HL-60 (cell line): ENCODE data around the gene DHDH.

Experiments
- DNase-seq, 2 experiments: peaks; one replicate each; pipeline ENCODE4 v3.0.0-alpha.2; 2010 to 2020; ENCODE audit warnings: low read depth in 1 of 2, low spot score in 1 of 2
- H3K27ac ChIP-seq: fragments of 250-450 bp; sonication (Bioruptor Pico); replicated peaks from 2 replicates; pipeline ENCODE4 v1.5.1; 2020; ENCODE audit warnings: mild to moderate bottlenecking, moderate library complexity
- H3K27me3 ChIP-seq: fragments of 250-450 bp; sonication (Bioruptor Pico); 2 replicates; pipeline ENCODE4 v1.5.1; 2021; ENCODE audit warnings: mild to moderate bottlenecking, moderate library complexity; ENCODE audit not compliant: insufficient read depth, poor library complexity, severe bottlenecking
- H3K4me3 ChIP-seq: replicated peaks from 2 replicates; pipeline ENCODE4 v1.5.1; 2011; ENCODE audit warnings: mild to moderate bottlenecking, control low read depth, low read length; ENCODE audit not compliant: insufficient read depth
- GABPA ChIP-seq: IDR thresholded peaks from 2 replicates; pipeline ENCODE4 v1.6.1; 2012; ENCODE audit warnings: low read depth
- POLR2AphosphoS5 ChIP-seq: IDR thresholded peaks from 2 replicates; pipeline ENCODE4 v1.6.1; 2012; ENCODE audit warnings: low read depth
- SPI1 ChIP-seq: IDR thresholded peaks from 2 replicates; pipeline ENCODE4 v1.6.1; 2012; ENCODE audit warnings: low read depth, mild to moderate bottlenecking, borderline replicate concordance
- TF ChIP-seq, protein P1 (sequence below): IDR thresholded peaks from one replicate; pipeline ENCODE4 v1.5.1; 2011; ENCODE audit warnings: low read length, control low read depth, inconsistent platforms; ENCODE audit not compliant: insufficient read depth
- TF ChIP-seq, protein P2 (sequence below): IDR thresholded peaks from 2 replicates; pipeline ENCODE4 v1.6.1; 2012; ENCODE audit warnings: low read depth; ENCODE audit not compliant: insufficient replicate concordance

DHDH gene

DNA sequence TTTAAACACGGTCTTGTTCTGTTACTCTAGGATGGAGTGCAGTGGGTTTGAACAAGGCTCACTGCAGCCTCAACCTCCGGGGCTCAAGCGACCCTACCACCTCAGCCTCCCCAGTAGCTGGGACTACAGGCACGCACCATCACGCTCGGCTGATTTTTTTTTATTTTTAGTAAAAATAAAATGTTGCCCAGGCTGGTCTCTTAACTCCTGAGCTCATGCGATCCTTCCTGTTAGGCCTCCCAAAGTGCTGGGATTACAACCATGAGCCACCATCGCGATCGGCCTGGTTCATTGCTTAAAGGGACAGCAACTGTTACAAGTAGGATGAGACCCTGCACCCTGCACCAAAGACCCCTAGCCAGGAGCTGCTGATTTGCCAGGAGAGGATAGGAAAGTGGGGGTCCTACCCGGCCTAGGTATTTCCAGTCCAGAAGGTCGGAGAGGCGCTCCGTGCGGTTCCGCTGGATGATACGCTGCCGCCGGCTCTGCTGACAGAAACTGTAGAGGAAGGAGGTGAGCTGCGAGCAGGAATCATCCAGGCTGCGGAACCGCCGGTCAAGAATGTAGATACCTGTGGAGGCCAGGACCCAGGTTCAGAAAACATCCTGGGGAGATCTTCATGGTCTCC, 36.8 kb downstream of the DHDH start:
- no peak overlapping the region for H3K27ac ChIP-seq
- TF ChIP-seq, protein P1, sequence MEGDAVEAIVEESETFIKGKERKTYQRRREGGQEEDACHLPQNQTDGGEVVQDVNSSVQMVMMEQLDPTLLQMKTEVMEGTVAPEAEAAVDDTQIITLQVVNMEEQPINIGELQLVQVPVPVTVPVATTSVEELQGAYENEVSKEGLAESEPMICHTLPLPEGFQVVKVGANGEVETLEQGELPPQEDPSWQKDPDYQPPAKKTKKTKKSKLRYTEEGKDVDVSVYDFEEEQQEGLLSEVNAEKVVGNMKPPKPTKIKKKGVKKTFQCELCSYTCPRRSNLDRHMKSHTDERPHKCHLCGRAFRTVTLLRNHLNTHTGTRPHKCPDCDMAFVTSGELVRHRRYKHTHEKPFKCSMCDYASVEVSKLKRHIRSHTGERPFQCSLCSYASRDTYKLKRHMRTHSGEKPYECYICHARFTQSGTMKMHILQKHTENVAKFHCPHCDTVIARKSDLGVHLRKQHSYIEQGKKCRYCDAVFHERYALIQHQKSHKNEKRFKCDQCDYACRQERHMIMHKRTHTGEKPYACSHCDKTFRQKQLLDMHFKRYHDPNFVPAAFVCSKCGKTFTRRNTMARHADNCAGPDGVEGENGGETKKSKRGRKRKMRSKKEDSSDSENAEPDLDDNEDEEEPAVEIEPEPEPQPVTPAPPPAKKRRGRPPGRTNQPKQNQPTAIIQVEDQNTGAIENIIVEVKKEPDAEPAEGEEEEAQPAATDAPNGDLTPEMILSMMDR: no peak
- TF ChIP-seq GABPA (no peak), POLR2AphosphoS5 (no peak), SPI1 (no peak)
- TF ChIP-seq, protein P2, sequence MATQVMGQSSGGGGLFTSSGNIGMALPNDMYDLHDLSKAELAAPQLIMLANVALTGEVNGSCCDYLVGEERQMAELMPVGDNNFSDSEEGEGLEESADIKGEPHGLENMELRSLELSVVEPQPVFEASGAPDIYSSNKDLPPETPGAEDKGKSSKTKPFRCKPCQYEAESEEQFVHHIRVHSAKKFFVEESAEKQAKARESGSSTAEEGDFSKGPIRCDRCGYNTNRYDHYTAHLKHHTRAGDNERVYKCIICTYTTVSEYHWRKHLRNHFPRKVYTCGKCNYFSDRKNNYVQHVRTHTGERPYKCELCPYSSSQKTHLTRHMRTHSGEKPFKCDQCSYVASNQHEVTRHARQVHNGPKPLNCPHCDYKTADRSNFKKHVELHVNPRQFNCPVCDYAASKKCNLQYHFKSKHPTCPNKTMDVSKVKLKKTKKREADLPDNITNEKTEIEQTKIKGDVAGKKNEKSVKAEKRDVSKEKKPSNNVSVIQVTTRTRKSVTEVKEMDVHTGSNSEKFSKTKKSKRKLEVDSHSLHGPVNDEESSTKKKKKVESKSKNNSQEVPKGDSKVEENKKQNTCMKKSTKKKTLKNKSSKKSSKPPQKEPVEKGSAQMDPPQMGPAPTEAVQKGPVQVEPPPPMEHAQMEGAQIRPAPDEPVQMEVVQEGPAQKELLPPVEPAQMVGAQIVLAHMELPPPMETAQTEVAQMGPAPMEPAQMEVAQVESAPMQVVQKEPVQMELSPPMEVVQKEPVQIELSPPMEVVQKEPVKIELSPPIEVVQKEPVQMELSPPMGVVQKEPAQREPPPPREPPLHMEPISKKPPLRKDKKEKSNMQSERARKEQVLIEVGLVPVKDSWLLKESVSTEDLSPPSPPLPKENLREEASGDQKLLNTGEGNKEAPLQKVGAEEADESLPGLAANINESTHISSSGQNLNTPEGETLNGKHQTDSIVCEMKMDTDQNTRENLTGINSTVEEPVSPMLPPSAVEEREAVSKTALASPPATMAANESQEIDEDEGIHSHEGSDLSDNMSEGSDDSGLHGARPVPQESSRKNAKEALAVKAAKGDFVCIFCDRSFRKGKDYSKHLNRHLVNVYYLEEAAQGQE: no peak
- no peaks in the 10 kb centered on the region for H3K27me3 ChIP-seq
- DNase-seq: no peak
- no peak overlapping the region for H3K4me3 ChIP-seq

DNA sequence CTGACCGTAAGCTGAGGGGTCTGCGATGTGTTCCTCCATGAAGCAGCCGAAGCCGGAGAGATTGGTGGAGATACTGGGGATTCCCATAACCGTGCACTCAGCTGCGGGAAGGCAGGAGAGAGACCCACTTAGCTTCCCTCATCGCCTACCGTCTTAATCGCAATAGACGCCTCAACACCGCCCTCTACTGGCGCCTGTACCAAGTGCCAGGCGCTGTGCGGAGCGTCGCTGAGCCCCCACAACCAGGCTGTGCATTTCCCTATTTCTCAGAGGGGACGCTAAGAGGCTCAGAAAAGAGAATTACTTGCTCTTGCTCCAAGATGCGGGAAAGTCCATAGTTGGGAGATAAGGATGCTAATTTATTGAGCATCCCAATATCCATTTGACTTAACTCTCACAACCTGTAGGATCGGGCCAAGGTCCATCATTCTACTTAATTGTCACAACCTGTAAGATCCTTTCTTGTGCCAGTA, 37.5 kb downstream of the DHDH start:
- Histone ChIP-seq H3K4me3 (no peak overlapping the region), H3K27me3 (no peaks in the 10 kb centered on the region), H3K27ac (no peak overlapping the region)
- TF ChIP-seq, protein P2: no peak
- peak; percentile 82 for TF ChIP-seq SPI1
- TF ChIP-seq, protein P1: peak; percentile 91
- peak in 1 of 2 experiments; percentile 79 for DNase-seq

DNA sequence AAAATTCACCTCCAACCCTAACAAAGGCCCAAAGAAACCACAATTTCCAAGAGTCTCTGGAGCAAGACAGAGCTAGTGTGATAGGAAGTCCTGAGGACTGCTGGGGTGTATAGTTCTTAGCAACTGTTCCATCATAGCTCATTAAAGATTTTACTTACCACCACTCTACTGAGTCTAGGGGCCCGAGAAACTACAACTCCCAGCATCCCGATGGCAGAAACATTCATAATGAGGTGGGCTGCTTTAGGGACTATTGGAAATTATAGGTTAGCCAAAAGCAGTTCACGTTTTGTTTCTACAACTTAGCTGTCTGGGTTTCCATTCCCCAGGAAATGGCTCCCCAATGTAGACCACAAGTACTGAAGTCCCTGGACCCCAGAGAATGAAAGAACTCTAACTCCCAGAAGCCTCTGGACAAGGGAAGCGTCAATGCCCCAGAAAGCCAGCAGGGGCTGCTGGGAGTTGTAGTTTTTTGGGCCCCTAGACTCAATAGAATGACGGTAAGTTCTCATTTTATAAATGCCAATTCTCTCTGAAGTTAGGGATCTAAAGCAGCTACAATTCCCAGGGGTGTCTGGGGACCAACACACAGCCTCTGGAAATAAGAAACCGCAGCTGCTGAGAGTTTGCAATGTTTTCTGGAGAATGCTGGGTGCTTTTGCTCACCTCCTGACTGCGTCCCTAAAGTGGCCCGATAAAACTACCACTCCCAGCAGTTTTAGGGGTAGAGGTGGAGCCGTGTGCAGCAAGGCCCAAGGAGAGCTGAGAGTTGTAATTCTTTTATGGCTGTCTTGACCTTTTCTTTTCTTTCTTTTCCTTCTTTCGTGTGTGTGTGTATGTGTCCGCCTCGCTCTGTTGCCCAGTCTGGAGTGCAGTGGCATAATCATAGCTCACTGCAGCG, 42.7 kb downstream of the DHDH start:
- TF ChIP-seq POLR2AphosphoS5 (no peak), SPI1 (no peak), GABPA (no peak)
- TF ChIP-seq, protein P1: no peak
- TF ChIP-seq, protein P2: no peak
- H3K27me3 ChIP-seq: no peaks in the 10 kb centered on the region
- no peak for DNase-seq
- H3K4me3 ChIP-seq: no peak overlapping the region
- H3K27ac ChIP-seq: no peak overlapping the region
